Activated gamma-delta T cell (primary cell): ENCODE measurements around the gene CPNE2.
"Not testable (repeated sequence)": the region's sequence is repeated elsewhere in the genome, so short reads cannot be mapped to it uniquely, and the experiment has no call there.

Experiments used
- DNase-seq: peaks from one replicate; lab custom pipeline; 2025; lab: John Stamatoyannopoulos, UW

The CPNE2 gene

GRCh38 chr16:57098188-57098841 lies 5.9 kb downstream of the CPNE2 start:
- DNase-seq: no peak

GRCh38 chr16:57099965-57100364 lies 7.6 kb downstream of the CPNE2 start:
- DNase-seq: not testable (repeated sequence)

- no peak for DNase-seq
Measured at GRCh38 chr16:57100445-57100844, 8.1 kb downstream of the CPNE2 start.

- DNase-seq: no peak
Measured at GRCh38 chr16:57102888-57103851, 10.8 kb downstream of the CPNE2 start.

GRCh38 chr16:57104706-57105105 lies 12.3 kb downstream of the CPNE2 start:
- DNase-seq: no peak

- DNase-seq: no peak
Measured at GRCh38 chr16:57105184-57105583, 12.8 kb downstream of the CPNE2 start.

- DNase-seq: no peak
Measured at GRCh38 chr16:57106767-57107166, 14.4 kb downstream of the CPNE2 start.

- no peak for DNase-seq
Measured at GRCh38 chr16:57107321-57107922, 15.0 kb downstream of the CPNE2 start.

- no peak for DNase-seq
Measured at GRCh38 chr16:57108432-57108831, 16.0 kb downstream of the CPNE2 start.

GRCh38 chr16:57109259-57110105 lies 17.1 kb downstream of the CPNE2 start:
- not testable (repeated sequence) for DNase-seq

GRCh38 chr16:57110937-57111336 lies 18.6 kb downstream of the CPNE2 start:
- DNase-seq: no peak

GRCh38 chr16:57111420-57111819 lies 19.0 kb downstream of the CPNE2 start:
- DNase-seq: no peak

GRCh38 chr16:57112403-57113041 lies 20.1 kb downstream of the CPNE2 start:
- DNase-seq: no peak

- DNase-seq: no peak
Measured at GRCh38 chr16:57113042-57113453, 20.7 kb downstream of the CPNE2 start.

- DNase-seq: no peak
Measured at GRCh38 chr16:57113664-57114063, 21.3 kb downstream of the CPNE2 start.

GRCh38 chr16:57115168-57115513 lies 22.8 kb downstream of the CPNE2 start:
- DNase-seq: no peak

GRCh38 chr16:57115514-57116182 lies 23.3 kb downstream of the CPNE2 start:
- DNase-seq: no peak

- DNase-seq: no peak
Measured at GRCh38 chr16:57118461-57119084, 26.2 kb downstream of the CPNE2 start.

- DNase-seq: no peak
Measured at GRCh38 chr16:57123216-57123973, 31.0 kb downstream of the CPNE2 start.
